PC-9 (cell line): ENCODE data around the gene PARVG. TPM values are rescaled to one million over a fixed set of nuclear protein-coding genes. Genes with fewer than 3 reads are reported as not detected.

Source experiments
- BruUV-seq: library from RNA; stranded (reverse); fragments of 400-500 nt; replicated peaks from 2 replicates; lab custom pipeline; 2021; lab: Mats Ljungman, UMichigan
- CTCF ChIA-PET: fragments of 300-600 bp; sonication (Branson Sonifier 250); formaldehyde crosslinking; loops from one replicate; lab custom pipeline; 2022; ENCODE audit warnings: antibody characterized with exemption; lab: Charles Lee
- POLR2A ChIA-PET: fragments of 300-600 bp; sonication (Branson Sonifier 250); formaldehyde crosslinking; loops from one replicate; lab custom pipeline; 2022; ENCODE audit warnings: antibody characterized with exemption; ENCODE audit not compliant: unreplicated experiment; lab: Charles Lee
- DNase-seq, 2 experiments: peaks; one replicate each; pipeline versions ENCODE4 v3.0.0 to v3.0.0-alpha.2; 2015 to 2022; ENCODE audit warnings: mixed read lengths in 1 of 2
- H2AFZ ChIP-seq: fragments of 200-600 bp; sonication (generic); 2 replicates; pipeline ENCODE4 v1.8.1; 2017; ENCODE audit warnings: antibody characterized with exemption
- H3F3A ChIP-seq: fragments of 200-600 bp; sonication (generic); 2 replicates; pipeline ENCODE4 v1.8.1; 2017; ENCODE audit warnings: antibody characterized with exemption, mild to moderate bottlenecking, low read depth; ENCODE audit not compliant: insufficient read depth
- H3K27ac ChIP-seq: fragments of 200-600 bp; sonication (generic); 2 replicates; pipeline ENCODE4 v1.6.1; 2016; ENCODE audit warnings: mixed run types
- H3K27me3 ChIP-seq: fragments of 200-600 bp; sonication (generic); 2 replicates; pipeline ENCODE4 v1.6.1; 2016; ENCODE audit warnings: low read depth, mixed run types; ENCODE audit not compliant: insufficient read depth
- H3K36me3 ChIP-seq: fragments of 200-600 bp; sonication (generic); 2 replicates; pipeline ENCODE4 v1.6.1; 2016; ENCODE audit warnings: low read depth, mixed run types
- H3K4me1 ChIP-seq: fragments of 200-600 bp; sonication (generic); replicated peaks from 2 replicates; pipeline ENCODE4 v1.6.1; 2016; ENCODE audit warnings: mixed run types; ENCODE audit not compliant: insufficient read depth
- H3K4me2 ChIP-seq: fragments of 200-600 bp; sonication (generic); 2 replicates; pipeline ENCODE4 v1.6.1; 2017; ENCODE audit warnings: mixed run types
- H3K4me3 ChIP-seq: fragments of 200-600 bp; sonication (generic); 2 replicates; pipeline ENCODE4 v1.6.1; 2016; ENCODE audit warnings: mixed run types
- H3K79me2 ChIP-seq: fragments of 200-600 bp; sonication (generic); 2 replicates; pipeline ENCODE4 v1.6.1; 2017; ENCODE audit warnings: low read depth, mixed run types
- H3K9me2 ChIP-seq: fragments of 200-600 bp; sonication (generic); 2 replicates; pipeline ENCODE4 v1.8.1; 2017; ENCODE audit warnings: mild to moderate bottlenecking; ENCODE audit not compliant: insufficient read depth
- H3K9me3 ChIP-seq: fragments of 200-600 bp; sonication (generic); 2 replicates; pipeline ENCODE4 v1.8.1; 2016; ENCODE audit warnings: low read depth; ENCODE audit not compliant: insufficient read depth
- H4K20me1 ChIP-seq: fragments of 200-600 bp; sonication (generic); 2 replicates; pipeline ENCODE4 v1.8.1; 2017; ENCODE audit not compliant: insufficient read depth
- CTCF ChIP-seq: fragments of 200-600 bp; sonication (generic); conservative IDR thresholded peaks from 2 replicates; pipeline ENCODE4 v1.6.1; 2017; ENCODE audit warnings: mixed run types, antibody characterized with exemption, mild to moderate bottlenecking, moderate library complexity
- EZH2 ChIP-seq: fragments of 200-600 bp; sonication (generic); IDR thresholded peaks from 2 replicates; pipeline ENCODE4 v1.8.0; 2017; ENCODE audit warnings: antibody characterized with exemption, low read depth
- intact Hi-C: fragments of 100-400 bp; cut with micrococcal nuclease; formaldehyde crosslinking; loops from one replicate; pipeline ENCODE4 v1.10.0; 2022; ENCODE audit not compliant: unreplicated experiment
- total RNA-seq: library from RNA; stranded (reverse); gene quantifications from 2 replicates; pipeline ENCODE4 v1.2.3, GENCODE V29; 2021

PARVG gene
- total RNA-seq, 1 experiment from 2014 or later, result not detected

DNA sequence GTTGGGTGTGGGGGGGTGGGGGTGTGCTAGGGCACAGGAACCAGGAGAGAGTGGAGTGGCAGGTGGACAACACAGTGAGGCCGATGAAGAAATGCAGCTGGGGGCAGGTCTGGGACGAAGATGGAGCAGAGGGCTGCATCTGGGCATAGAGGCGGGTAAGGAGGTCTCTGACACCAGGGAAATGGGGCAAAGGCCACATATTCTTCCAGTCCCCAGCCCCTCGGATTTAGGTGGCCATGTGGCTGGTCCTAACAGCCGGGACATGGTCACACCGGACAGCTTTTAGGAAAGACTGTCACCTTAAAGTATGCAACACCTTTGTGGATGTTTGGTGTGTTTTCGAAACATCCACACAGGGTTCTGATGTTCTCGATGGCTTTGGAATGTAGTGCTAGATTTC is 5.0 kb upstream of the PARVG start:
- H3K4me1 ChIP-seq, result no peaks in the 10 kb centered on the region
- TF ChIP-seq EZH2 (no peak), CTCF (no peak)
- H3K27ac ChIP-seq, result no peak overlapping the region
- BruUV-seq, result no TSS peak
- H3F3A ChIP-seq, result no peaks in the 10 kb centered on the region
- H3K4me2 ChIP-seq, result no peak overlapping the region
- H3K27me3 ChIP-seq, result peaks cover 17% of the 10 kb centered on the region; the same call in 1 of the 2 replicates
- no peak overlapping the region for H2AFZ ChIP-seq
- DNase-seq, result no peak
- no peaks in the 10 kb centered on the region for H3K9me3 ChIP-seq
- H3K79me2 ChIP-seq, result no peaks in the 10 kb centered on the region
- intact Hi-C loops, result no loop called here
- ChIA-PET POLR2A (no interaction called here), CTCF (no interaction called here)
- no peaks in the 10 kb centered on the region for H3K9me2 ChIP-seq
- no peak overlapping the region for H3K4me3 ChIP-seq
- H3K36me3 ChIP-seq, result no peaks in the 10 kb centered on the region
- H4K20me1 ChIP-seq, result no peaks in the 10 kb centered on the region

DNA sequence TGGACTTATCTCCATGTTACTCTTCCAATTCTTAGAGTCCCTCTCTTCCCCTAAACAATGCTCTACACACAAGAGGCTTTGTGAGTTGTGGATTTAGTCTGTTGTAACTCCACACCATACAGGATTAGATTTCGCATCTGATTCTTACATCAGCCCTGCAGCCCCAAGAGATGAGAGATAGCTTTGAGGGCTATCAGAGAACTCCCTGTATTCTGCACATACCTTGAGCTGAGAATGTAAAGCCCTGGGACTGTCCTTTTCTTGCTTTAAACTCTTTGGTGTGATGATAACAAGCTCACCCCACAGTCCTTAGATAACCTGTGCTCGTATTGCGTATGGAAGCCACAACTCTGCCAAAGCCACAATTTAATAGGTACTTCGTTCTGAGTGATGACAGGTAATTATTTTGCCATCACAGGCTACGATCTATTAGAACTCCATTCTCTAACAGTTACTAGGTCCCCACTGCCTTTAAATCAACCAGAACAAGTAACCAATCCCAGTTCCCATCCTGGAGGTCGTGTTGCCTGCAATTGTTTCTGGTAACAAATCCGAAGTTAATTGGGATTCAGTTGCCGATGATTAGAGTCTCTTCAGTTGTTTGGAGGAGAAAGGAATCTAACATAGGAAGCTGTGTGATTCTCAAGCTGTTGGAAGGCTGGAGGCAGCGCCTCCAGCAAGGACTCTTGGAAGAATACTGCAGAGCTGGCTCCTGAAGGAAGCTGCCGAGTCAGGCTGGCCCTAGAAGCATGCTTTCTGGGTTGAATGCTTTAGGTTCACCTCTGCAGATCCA is 1.3 kb upstream of the PARVG start:
- no peaks in the 10 kb centered on the region for H3K9me3 ChIP-seq
- no peak overlapping the region for H3K4me2 ChIP-seq
- H4K20me1 ChIP-seq, result no peaks in the 10 kb centered on the region
- TF ChIP-seq CTCF, result no peak
- no peak for TF ChIP-seq EZH2
- no peak overlapping the region for H3K4me3 ChIP-seq
- H3F3A ChIP-seq, result no peaks in the 10 kb centered on the region
- no peak overlapping the region for H2AFZ ChIP-seq
- ChIA-PET CTCF (no interaction called here), POLR2A (no interaction called here)
- no peaks in the 10 kb centered on the region for H3K9me2 ChIP-seq
- H3K27me3 ChIP-seq, result peaks cover 45% of the 10 kb centered on the region; the same call in 1 of the 2 replicates
- H3K27ac ChIP-seq, result no peak overlapping the region
- BruUV-seq, result no TSS peak
- intact Hi-C loops, result no loop called here
- H3K79me2 ChIP-seq, result no peaks in the 10 kb centered on the region
- no peak for DNase-seq
- H3K36me3 ChIP-seq, result no peaks in the 10 kb centered on the region
- no peaks in the 10 kb centered on the region for H3K4me1 ChIP-seq

GRCh38 chr22:44179989-44180705 is 578 bp upstream of the PARVG start:
- no peak overlapping the region for H3K27ac ChIP-seq
- POLR2A ChIA-PET, result no interaction called here
- no peak overlapping the region for H2AFZ ChIP-seq
- no peak overlapping the region for H3K4me2 ChIP-seq
- TF ChIP-seq CTCF (no peak), EZH2 (no peak)
- H3K4me1 ChIP-seq, result no peaks in the 10 kb centered on the region
- CTCF ChIA-PET, result no interaction called here
- no peaks in the 10 kb centered on the region for H4K20me1 ChIP-seq
- H3K36me3 ChIP-seq, result no peaks in the 10 kb centered on the region
- no peak for DNase-seq
- intact Hi-C loops, result no loop called here
- no peaks in the 10 kb centered on the region for H3K9me3 ChIP-seq
- no peaks in the 10 kb centered on the region for H3K79me2 ChIP-seq
- no TSS peak for BruUV-seq
- no peaks in the 10 kb centered on the region for H3K9me2 ChIP-seq
- peaks cover 53% of the 10 kb centered on the region; the same call in 1 of the 2 replicates for H3K27me3 ChIP-seq
- no peaks in the 10 kb centered on the region for H3F3A ChIP-seq
- no peak overlapping the region for H3K4me3 ChIP-seq
